Measurements from ENCODE around the gene THSD8.

GRCh38 chr19:12778905-12779161 is 23.0 kb upstream of the THSD8 start:
- TF ChIP-seq EZH2 (IDR thresholded peaks at IDR 0.05; ENCODE audit: insufficient read depth, poor library complexity, severe bottlenecking): no peak
- TF ChIP-seq EZH2phosphoT487 (IDR thresholded peaks at IDR 0.05; ENCODE audit: insufficient read depth, low read depth): no peak

All from GM23248 (cell line).